GM21526 (cell line): ENCODE measurements around the gene PODN.

ENCODE experiments used
- ATAC-seq: cut with Tn5 transposase; IDR thresholded peaks from one replicate; pipeline ENCODE4 v1.9.1; 2021; ENCODE audit warnings: moderate library complexity; ENCODE audit not compliant: unreplicated experiment, low FRiP score

PODN gene

GRCh38 chr1:53111693-53112092 is 49.7 kb downstream of the PODN start:
- ATAC-seq, result no peak

GRCh38 chr1:53112271-53112774 is 50.3 kb downstream of the PODN start:
- no peak for ATAC-seq

- no peak for ATAC-seq
These were observed 50.8 kb downstream of the PODN start for GRCh38 chr1:53112861-53113260.

GRCh38 chr1:53114090-53114489 is 52.1 kb downstream of the PODN start:
- ATAC-seq, result no peak

GRCh38 chr1:53114581-53115400 is 52.8 kb downstream of the PODN start:
- no peak for ATAC-seq

- ATAC-seq, result no peak
These were observed 53.6 kb downstream of the PODN start for GRCh38 chr1:53115403-53116306.

- no peak for ATAC-seq
These were observed 54.3 kb downstream of the PODN start for GRCh38 chr1:53116307-53116810.

GRCh38 chr1:53116933-53117600 is 55.1 kb downstream of the PODN start:
- no peak for ATAC-seq

GRCh38 chr1:53117836-53118235 is 55.8 kb downstream of the PODN start:
- no peak for ATAC-seq

GRCh38 chr1:53120659-53121058 is 58.6 kb downstream of the PODN start:
- ATAC-seq, result no peak

- ATAC-seq, result no peak
These were observed 59.5 kb downstream of the PODN start for GRCh38 chr1:53121319-53122172.

- ATAC-seq, result no peak
These were observed 60.3 kb downstream of the PODN start for GRCh38 chr1:53122201-53122885.

GRCh38 chr1:53122961-53123413 is 61.0 kb downstream of the PODN start:
- ATAC-seq, result no peak

- ATAC-seq, result no peak
These were observed 61.6 kb downstream of the PODN start for GRCh38 chr1:53123453-53124140.

GRCh38 chr1:53125122-53125521 is 63.1 kb downstream of the PODN start:
- no peak for ATAC-seq

GRCh38 chr1:53125623-53126360 is 63.8 kb downstream of the PODN start:
- ATAC-seq, result no peak

- no peak for ATAC-seq
These were observed 64.5 kb downstream of the PODN start for GRCh38 chr1:53126495-53126894.

GRCh38 chr1:53127546-53127945 is 65.5 kb downstream of the PODN start:
- ATAC-seq, result no peak
